Lower leg skin (tissue), 3 donors: Measurements from ENCODE around the gene SYNGR3.

Experiments
- POLR2A ChIP-seq, 2 donors: fragments of 450-650 bp; IDR thresholded peaks; one replicate each; pipeline ENCODE4 v1.6.1; 2016 to 2017; ENCODE audit warnings: antibody characterized with exemption in 2 of 2, mild to moderate bottlenecking in 1 of 2, moderate library complexity in 1 of 2
- TF ChIP-seq, protein P1 (sequence below), 3 donors: fragments of 450-650 bp; IDR thresholded peaks; one replicate each; pipeline ENCODE4 v1.5.1; 2016; ENCODE audit warnings: antibody characterized with exemption in 3 of 3, mild to moderate bottlenecking in 3 of 3, moderate library complexity in 2 of 3

DNA sequence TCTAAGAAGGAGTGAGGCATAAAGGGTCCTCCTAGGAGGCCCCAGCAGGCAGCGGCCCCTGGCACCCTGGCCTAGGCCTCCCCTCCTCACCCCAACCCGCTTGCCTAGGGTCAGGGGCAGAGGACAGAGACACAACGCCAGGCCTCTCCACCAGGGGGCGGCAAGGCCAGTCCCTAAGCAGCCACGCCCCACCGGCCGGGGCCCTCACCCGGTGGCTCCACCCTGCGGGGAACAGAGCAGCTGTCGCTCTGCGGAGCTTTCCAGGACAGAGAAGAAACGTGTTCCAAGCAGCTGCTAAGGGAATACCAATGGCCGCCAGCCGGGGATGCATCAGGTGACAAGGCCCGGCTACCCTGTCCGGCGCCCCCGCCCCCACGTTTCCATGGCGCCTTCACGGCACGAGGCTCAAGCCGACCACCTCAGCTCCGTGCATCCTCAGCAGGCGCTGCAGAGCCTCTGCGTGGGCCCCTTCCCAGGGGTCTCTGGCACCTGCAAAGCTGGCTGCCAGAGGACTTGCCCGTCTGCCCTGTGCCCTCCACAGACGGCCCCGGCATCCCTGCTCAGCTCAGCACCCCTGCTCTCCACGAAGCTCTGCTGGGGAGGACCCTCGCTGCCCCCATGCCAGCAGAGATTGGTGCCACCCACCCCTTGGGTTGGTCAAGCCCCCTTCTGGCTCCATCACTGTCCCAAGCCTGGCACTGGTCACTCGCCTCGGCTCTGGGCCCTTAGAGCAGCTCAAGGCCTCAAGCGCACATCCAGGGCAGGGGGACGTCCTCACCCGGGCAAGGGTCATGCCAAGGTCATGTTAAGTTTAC, 14.3 kb downstream of the SYNGR3 start:
- TF ChIP-seq, protein P1, sequence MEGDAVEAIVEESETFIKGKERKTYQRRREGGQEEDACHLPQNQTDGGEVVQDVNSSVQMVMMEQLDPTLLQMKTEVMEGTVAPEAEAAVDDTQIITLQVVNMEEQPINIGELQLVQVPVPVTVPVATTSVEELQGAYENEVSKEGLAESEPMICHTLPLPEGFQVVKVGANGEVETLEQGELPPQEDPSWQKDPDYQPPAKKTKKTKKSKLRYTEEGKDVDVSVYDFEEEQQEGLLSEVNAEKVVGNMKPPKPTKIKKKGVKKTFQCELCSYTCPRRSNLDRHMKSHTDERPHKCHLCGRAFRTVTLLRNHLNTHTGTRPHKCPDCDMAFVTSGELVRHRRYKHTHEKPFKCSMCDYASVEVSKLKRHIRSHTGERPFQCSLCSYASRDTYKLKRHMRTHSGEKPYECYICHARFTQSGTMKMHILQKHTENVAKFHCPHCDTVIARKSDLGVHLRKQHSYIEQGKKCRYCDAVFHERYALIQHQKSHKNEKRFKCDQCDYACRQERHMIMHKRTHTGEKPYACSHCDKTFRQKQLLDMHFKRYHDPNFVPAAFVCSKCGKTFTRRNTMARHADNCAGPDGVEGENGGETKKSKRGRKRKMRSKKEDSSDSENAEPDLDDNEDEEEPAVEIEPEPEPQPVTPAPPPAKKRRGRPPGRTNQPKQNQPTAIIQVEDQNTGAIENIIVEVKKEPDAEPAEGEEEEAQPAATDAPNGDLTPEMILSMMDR (IDR thresholded peaks at IDR 0.05) = peak in 1 of 3 donors; percentile 57
- no peak for TF ChIP-seq POLR2A (IDR thresholded peaks at IDR 0.05)
